Activated CD4-positive, alpha-beta T cell treated with anti-CD3 and anti-CD28 coated beads, Interleukin-2, amount 10 ng/mL, durations not matched to agents 24 days and 14 days (primary cell): ENCODE data around the gene EHD4. TPM values are rescaled to one million over a fixed set of nuclear protein-coding genes. Genes with fewer than 3 reads are reported as not detected.

Experiments
- DNase-seq: peaks from one replicate; pipeline ENCODE4 v3.0.0; 2022
- H3K27ac Mint-ChIP-seq: one replicate; pipeline ENCODE4 v1.8.0; 2022; ENCODE audit warnings: mild to moderate bottlenecking, mixed read lengths
- H3K27me3 Mint-ChIP-seq: one replicate; pipeline ENCODE4 v1.8.0; 2022; ENCODE audit warnings: mixed read lengths
- H3K36me3 Mint-ChIP-seq: one replicate; pipeline ENCODE4 v1.8.0; 2022; ENCODE audit warnings: low read depth, mild to moderate bottlenecking, mixed read lengths
- H3K4me1 Mint-ChIP-seq: one replicate; pipeline ENCODE4 v1.8.0; 2021; ENCODE audit warnings: mixed read lengths
- H3K4me3 Mint-ChIP-seq: one replicate; pipeline ENCODE4 v1.8.0; 2022; ENCODE audit warnings: mild to moderate bottlenecking, moderate library complexity, mixed read lengths
- H3K9me3 Mint-ChIP-seq: one replicate; pipeline ENCODE4 v1.8.0; 2021; ENCODE audit warnings: mixed read lengths
- intact Hi-C: fragments of 100-400 bp; cut with micrococcal nuclease; formaldehyde crosslinking; loops from one replicate; pipeline ENCODE4 v1.15.1; 2023
- total RNA-seq: library from RNA; stranded (reverse); gene quantifications from 2 replicates; pipeline ENCODE4 v1.2.3, GENCODE V29; 2022

EHD4 gene
- total RNA-seq, 1 donor from 2014 or later: 28.4 TPM

- peaks cover 45% of the 10 kb centered on the region for H3K4me1 Mint-ChIP-seq
- no peak overlapping the region for H3K27ac Mint-ChIP-seq
- H3K4me3 Mint-ChIP-seq: no peak overlapping the region
- H3K27me3 Mint-ChIP-seq: no peaks in the 10 kb centered on the region
- H3K36me3 Mint-ChIP-seq: peaks cover 18% of the 10 kb centered on the region
- no peak for DNase-seq
- intact Hi-C loops: no loop called here
- no peaks in the 10 kb centered on the region for H3K9me3 Mint-ChIP-seq
Measured at GRCh38 chr15:41928100-41928499, 44.3 kb downstream of the EHD4 start.

GRCh38 chr15:41927536-41927935, 44.8 kb downstream of the EHD4 start:
- peaks cover 14% of the 10 kb centered on the region for H3K36me3 Mint-ChIP-seq
- H3K27ac Mint-ChIP-seq: no peak overlapping the region
- peaks cover 45% of the 10 kb centered on the region for H3K4me1 Mint-ChIP-seq
- no peak overlapping the region for H3K4me3 Mint-ChIP-seq
- H3K27me3 Mint-ChIP-seq: no peaks in the 10 kb centered on the region
- no peak for DNase-seq
- intact Hi-C loops: no loop called here
- no peaks in the 10 kb centered on the region for H3K9me3 Mint-ChIP-seq

GRCh38 chr15:41926185-41927056, 45.9 kb downstream of the EHD4 start:
- peak overlapping the region; percentile 41 for H3K4me3 Mint-ChIP-seq
- peaks cover 48% of the 10 kb centered on the region for H3K4me1 Mint-ChIP-seq
- no peaks in the 10 kb centered on the region for H3K9me3 Mint-ChIP-seq
- peak; percentile 66 for DNase-seq
- peaks cover 14% of the 10 kb centered on the region for H3K36me3 Mint-ChIP-seq
- no peaks in the 10 kb centered on the region for H3K27me3 Mint-ChIP-seq
- peak overlapping the region; percentile 55 for H3K27ac Mint-ChIP-seq
- intact Hi-C loops: no loop called here

- Mint-ChIP-seq H3K27ac (no peak overlapping the region), H3K4me1 (peaks cover 49% of the 10 kb centered on the region)
Measured at GRCh38 chr15:41925086-41925608, 47.2 kb downstream of the EHD4 start.

GRCh38 chr15:41923401-41923997, 48.9 kb downstream of the EHD4 start:
- peaks cover 43% of the 10 kb centered on the region for H3K4me1 Mint-ChIP-seq
- intact Hi-C loops: no loop called here
- H3K27ac Mint-ChIP-seq: no peak overlapping the region
- no peak for DNase-seq
- H3K4me3 Mint-ChIP-seq: no peak overlapping the region
- H3K27me3 Mint-ChIP-seq: no peaks in the 10 kb centered on the region
- H3K9me3 Mint-ChIP-seq: no peaks in the 10 kb centered on the region
- H3K36me3 Mint-ChIP-seq: peaks cover 24% of the 10 kb centered on the region

More at GRCh38 chr15:41925086-41925608, 47.2 kb downstream of the EHD4 start:
- Mint-ChIP-seq H3K4me3 (no peak overlapping the region), H3K36me3 (peaks cover 17% of the 10 kb centered on the region), H3K9me3 (no peaks in the 10 kb centered on the region), H3K27me3 (no peaks in the 10 kb centered on the region)
- intact Hi-C loops: no loop called here
- no peak for DNase-seq

- Mint-ChIP-seq H3K36me3 (peaks cover 31% of the 10 kb centered on the region), H3K4me3 (no peak overlapping the region), H3K27ac (no peak overlapping the region), H3K9me3 (no peaks in the 10 kb centered on the region), H3K27me3 (no peaks in the 10 kb centered on the region), H3K4me1 (peaks cover 44% of the 10 kb centered on the region)
- intact Hi-C loops: no loop called here
- DNase-seq: no peak
Measured at GRCh38 chr15:41922353-41922752, 50.0 kb downstream of the EHD4 start.

- intact Hi-C loops: no loop called here
- no peak overlapping the region for H3K27ac Mint-ChIP-seq
- no peaks in the 10 kb centered on the region for H3K27me3 Mint-ChIP-seq
- H3K4me1 Mint-ChIP-seq: peaks cover 40% of the 10 kb centered on the region
- no peaks in the 10 kb centered on the region for H3K9me3 Mint-ChIP-seq
- no peak overlapping the region for H3K4me3 Mint-ChIP-seq
- no peak for DNase-seq
- H3K36me3 Mint-ChIP-seq: peaks cover 28% of the 10 kb centered on the region
Measured at GRCh38 chr15:41921639-41922038, 50.7 kb downstream of the EHD4 start.

GRCh38 chr15:41921167-41921566, 51.2 kb downstream of the EHD4 start:
- peaks cover 40% of the 10 kb centered on the region for H3K4me1 Mint-ChIP-seq
- no peaks in the 10 kb centered on the region for H3K9me3 Mint-ChIP-seq
- no peak for DNase-seq
- no peaks in the 10 kb centered on the region for H3K27me3 Mint-ChIP-seq
- peaks cover 27% of the 10 kb centered on the region for H3K36me3 Mint-ChIP-seq
- no peak overlapping the region for H3K4me3 Mint-ChIP-seq
- no peak overlapping the region for H3K27ac Mint-ChIP-seq
- intact Hi-C loops: no loop called here

GRCh38 chr15:41919954-41920538, 52.3 kb downstream of the EHD4 start:
- H3K27me3 Mint-ChIP-seq: no peaks in the 10 kb centered on the region
- DNase-seq: no peak
- H3K4me3 Mint-ChIP-seq: no peak overlapping the region
- H3K36me3 Mint-ChIP-seq: peaks cover 36% of the 10 kb centered on the region
- intact Hi-C loops: no loop called here
- H3K9me3 Mint-ChIP-seq: no peaks in the 10 kb centered on the region
- H3K27ac Mint-ChIP-seq: no peak overlapping the region
- H3K4me1 Mint-ChIP-seq: peaks cover 36% of the 10 kb centered on the region

GRCh38 chr15:41919201-41919820, 53.0 kb downstream of the EHD4 start:
- H3K4me3 Mint-ChIP-seq: no peak overlapping the region

GRCh38 chr15:41918506-41919126, 53.7 kb downstream of the EHD4 start:
- intact Hi-C loops: no loop called here
- no peaks in the 10 kb centered on the region for H3K9me3 Mint-ChIP-seq
- H3K27me3 Mint-ChIP-seq: no peaks in the 10 kb centered on the region
- H3K4me3 Mint-ChIP-seq: no peak overlapping the region
- no peak overlapping the region for H3K27ac Mint-ChIP-seq
- DNase-seq: no peak
- H3K36me3 Mint-ChIP-seq: peaks cover 35% of the 10 kb centered on the region
- H3K4me1 Mint-ChIP-seq: peaks cover 29% of the 10 kb centered on the region

More at GRCh38 chr15:41919201-41919820, 53.0 kb downstream of the EHD4 start:
- peaks cover 35% of the 10 kb centered on the region for H3K36me3 Mint-ChIP-seq
- DNase-seq: no peak
- peak overlapping the region; percentile 28 for H3K27ac Mint-ChIP-seq
- H3K9me3 Mint-ChIP-seq: no peaks in the 10 kb centered on the region
- H3K4me1 Mint-ChIP-seq: peaks cover 35% of the 10 kb centered on the region
- H3K27me3 Mint-ChIP-seq: no peaks in the 10 kb centered on the region
- intact Hi-C loops: no loop called here

GRCh38 chr15:41917767-41918430, 54.5 kb downstream of the EHD4 start:
- Mint-ChIP-seq H3K4me1 (peaks cover 24% of the 10 kb centered on the region), H3K27me3 (no peaks in the 10 kb centered on the region), H3K9me3 (no peaks in the 10 kb centered on the region), H3K4me3 (no peak overlapping the region), H3K36me3 (peaks cover 38% of the 10 kb centered on the region), H3K27ac (peak overlapping the region; percentile 26)
- no peak for DNase-seq
- intact Hi-C loops: no loop called here
